ENCODE results near the gene NETO1.

Gene NETO1

GRCh38 chr18:72846736-72847533, 20.9 kb downstream of the NETO1 start:
- no peak for DNase-seq (ENCODE audit: low read depth)

DNA sequence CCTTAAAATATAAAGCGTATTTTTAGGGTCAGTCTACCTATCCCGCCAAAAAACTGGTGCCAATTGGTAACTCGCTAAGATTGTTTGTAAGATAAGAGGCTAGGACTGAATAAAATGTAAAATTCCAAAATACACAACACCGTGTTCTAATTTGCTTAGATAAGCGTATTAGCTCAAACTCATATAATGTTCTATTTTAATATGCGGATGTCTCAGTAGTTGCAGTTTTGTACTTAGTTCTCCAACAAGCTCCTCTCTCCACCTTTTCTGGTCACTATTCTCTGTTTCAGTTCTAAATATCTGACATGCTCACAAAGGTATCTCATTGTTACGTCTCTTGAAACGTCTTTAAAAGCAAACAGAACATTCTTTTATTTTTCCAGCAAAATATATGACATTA, 24.0 kb downstream of the NETO1 start:
- no peak for DNase-seq (ENCODE audit: low read depth)

- no peak for DNase-seq (ENCODE audit: low read depth)
Observed at GRCh38 chr18:72840109-72840508, 27.7 kb downstream of the NETO1 start.

GRCh38 chr18:72834731-72835130, 33.1 kb downstream of the NETO1 start:
- no peak for DNase-seq (ENCODE audit: low read depth)

DNA sequence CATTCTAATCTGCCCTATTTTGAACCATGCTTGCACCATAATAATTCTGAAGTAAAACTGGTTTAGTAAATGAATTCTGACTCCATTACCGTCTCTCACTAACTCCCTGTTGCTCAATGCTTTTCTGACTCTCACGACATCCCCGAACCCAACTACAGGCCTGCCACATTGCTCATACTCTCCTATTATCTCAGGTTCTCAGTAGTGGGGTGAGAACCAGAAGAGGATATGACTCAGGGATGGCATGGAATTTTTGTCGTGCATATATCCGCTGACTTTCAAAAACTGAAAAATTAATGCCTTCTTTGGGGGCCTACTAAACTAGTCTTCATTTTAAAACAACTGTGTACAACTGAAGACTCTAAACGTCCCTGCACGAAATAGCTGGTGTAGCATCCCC, 34.3 kb downstream of the NETO1 start:
- DNase-seq (ENCODE audit: low read depth), result no peak

DNA sequence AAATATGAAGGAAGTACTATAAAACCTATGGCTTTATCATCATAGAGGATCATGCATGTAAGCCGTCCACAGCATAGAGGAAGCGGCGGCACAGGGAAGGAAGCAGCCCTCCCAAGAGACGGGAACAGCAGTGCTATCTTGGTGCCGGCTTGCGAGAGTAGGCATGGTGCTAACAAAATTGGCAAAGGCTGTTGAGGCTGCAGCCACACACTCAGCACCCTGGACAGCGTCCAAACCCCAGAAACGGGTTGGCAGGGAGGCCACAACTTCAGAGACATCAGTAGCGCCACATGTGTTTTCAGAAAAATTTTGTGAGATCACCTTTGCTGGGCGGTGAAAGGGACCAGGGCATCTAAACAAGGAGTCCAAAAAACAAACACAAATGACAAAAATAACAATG, 37.7 kb downstream of the NETO1 start:
- no peak for DNase-seq (ENCODE audit: low read depth)

DNA sequence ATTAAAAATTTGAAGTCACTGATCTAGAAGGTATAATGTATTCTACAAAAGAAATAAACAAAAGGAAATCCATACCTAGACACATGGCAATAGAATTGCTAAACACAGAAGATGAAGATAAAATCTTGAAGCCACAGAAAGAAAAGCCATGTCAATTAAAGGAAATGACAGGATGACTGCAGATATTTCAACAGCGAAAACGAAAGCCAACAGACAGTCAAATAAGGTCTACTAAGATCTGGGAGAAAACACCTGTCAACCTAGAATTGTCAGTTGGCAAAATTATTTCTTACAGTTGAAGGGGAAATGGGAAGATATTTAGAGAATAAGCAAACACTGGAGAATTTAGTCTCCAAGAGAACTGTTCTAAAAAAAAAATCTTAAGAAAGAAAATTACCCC, 39.2 kb downstream of the NETO1 start:
- DNase-seq (ENCODE audit: low read depth), result no peak

DNA sequence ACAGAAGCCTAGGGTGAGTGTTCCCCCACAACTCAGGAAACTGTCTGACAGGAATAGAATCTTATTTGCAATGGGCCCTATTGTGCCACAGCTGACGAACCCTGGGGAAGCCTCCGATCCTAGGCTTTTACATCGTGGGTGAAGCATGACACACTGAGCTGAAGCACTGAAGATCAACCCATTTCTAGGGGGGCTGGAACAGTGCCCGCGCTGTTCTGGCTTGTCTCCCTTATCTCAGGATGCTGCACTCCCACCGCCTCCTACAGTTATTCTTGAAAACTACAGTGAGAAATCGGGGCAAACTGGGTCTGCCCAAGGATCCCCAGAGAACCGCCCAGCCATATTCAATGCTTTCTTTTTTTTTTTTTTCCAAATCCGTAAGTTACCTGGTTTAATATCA, 41.1 kb downstream of the NETO1 start:
- DNase-seq (ENCODE audit: low read depth), result no peak

- DNase-seq (ENCODE audit: low read depth), result no peak
Observed at GRCh38 chr18:72823345-72823744, 44.4 kb downstream of the NETO1 start.

DNA sequence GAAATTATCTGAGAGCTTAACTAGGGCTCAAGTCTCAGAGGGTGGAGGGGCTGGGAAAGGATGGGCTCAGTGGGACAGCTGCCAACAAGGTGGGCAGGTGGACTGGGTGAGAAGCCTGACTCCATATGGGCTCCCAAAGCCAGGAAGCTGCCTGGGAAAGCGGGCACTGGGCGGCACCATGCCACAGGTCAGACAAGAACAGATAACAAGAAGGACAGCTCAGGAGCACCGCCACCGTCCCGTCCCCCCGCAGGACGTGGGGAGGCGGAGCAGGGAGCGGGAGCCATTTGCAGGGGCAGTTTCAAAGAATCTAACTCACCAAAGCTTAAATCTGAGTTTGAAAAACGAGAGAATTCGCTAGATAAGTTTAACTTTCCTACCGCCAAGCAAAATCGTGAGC, 45.6 kb downstream of the NETO1 start:
- no peak for DNase-seq (ENCODE audit: low read depth)

GRCh38 chr18:72820571-72820970, 47.2 kb downstream of the NETO1 start:
- no peak for DNase-seq (ENCODE audit: low read depth)

- no peak for DNase-seq (ENCODE audit: low read depth)
Observed at GRCh38 chr18:72819050-72819449, 48.7 kb downstream of the NETO1 start.

GRCh38 chr18:72811047-72811446, 56.7 kb downstream of the NETO1 start:
- DNase-seq (ENCODE audit: low read depth), result no peak

DNA sequence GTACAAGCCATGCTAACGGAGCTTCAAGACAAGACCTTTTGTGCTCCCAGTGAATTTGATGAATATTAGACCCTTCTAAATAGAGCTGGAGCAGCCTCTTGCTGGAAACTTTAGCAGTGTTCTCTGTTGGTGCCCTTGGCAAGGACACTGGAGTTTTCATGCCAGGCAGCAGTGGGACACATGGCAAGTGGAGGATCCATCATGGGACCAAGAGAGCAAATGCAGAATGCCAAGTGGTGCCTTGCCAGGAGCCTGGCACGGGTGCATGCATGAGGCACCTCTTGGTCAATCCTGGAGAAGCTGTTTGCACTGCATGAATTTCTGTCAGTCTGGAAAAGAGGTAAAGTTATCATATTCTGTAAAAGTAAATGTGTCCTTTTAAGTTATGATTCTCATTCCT, 59.1 kb downstream of the NETO1 start:
- DNase-seq (ENCODE audit: low read depth), result no peak

- no peak for DNase-seq (ENCODE audit: low read depth)
Observed at GRCh38 chr18:72799106-72799505, 68.7 kb downstream of the NETO1 start.

GRCh38 chr18:72783530-72783929, 84.3 kb downstream of the NETO1 start:
- no peak for DNase-seq (ENCODE audit: low read depth)

DNA sequence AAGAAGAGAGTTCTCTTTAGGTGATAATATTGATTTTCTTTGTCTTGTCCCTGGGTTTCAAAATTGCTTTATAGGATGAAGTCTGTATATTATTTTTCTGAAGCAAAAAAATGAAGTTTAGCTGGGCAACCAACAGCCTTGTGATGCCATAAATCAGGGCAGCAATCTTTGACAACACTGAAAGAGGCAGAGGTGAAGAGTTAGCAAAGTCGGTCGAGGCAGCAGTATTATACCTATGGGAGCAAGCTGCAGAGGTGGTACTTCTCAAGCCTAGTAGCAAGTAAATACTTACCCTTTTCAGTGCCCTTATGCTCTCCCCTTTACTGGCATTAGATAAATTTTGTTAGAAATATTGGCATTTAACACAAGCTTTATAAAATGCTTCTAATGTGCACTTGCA, 92.9 kb downstream of the NETO1 start:
- DNase-seq (ENCODE audit: low read depth), result no peak

GRCh38 chr18:72772916-72773315, 94.9 kb downstream of the NETO1 start:
- DNase-seq (ENCODE audit: low read depth), result no peak

DNA sequence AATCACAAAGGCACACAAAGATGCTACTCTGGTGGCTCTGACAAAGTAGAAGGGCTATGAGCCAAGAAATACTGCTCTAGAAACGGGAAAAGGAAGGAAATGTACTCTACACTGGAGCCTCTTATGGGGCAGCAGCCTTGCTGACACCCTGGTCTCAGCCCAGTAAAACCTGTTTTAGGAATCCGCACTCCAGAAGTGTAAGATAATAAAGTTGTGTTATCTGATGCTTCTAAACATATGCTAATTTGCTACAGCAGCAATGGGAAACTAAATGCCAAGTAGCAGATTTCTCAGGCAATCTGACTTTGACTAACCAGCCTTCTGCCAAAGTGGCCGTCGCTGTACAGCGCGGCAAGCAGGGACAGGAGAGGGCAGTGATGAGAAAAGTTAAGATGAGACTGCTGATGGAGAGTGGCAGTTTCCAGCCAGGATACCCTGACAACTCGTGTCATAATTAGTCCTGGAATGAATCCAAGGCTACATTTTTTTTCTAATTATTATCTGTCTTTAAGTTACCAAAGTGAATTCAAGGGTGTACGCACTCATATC, 99.0 kb downstream of the NETO1 start:
- DNase-seq (ENCODE audit: low read depth), result no peak

- DNase-seq (ENCODE audit: low read depth), result no peak
Observed at GRCh38 chr18:72762515-72763122, 105.2 kb downstream of the NETO1 start.

DNA sequence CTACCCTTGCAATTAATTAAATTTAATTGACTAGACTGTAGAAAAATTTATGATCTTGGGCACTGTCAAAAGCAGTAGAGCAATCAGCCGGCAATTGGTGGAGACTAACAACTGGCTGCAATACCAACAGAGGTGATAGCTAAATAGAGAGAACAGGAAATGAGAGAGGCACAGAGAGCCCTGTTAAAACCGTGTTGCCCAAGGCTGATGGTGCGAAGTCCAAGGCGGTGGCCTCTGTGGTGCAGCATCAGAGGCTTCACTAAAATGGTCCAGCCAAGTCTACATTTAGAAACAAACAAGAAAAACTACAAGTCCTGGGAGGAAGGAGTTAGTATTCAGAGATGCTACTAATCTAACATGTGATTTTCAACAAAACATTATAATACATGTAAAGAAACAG, 115.6 kb downstream of the NETO1 start:
- no peak for DNase-seq (ENCODE audit: low read depth)

DNA sequence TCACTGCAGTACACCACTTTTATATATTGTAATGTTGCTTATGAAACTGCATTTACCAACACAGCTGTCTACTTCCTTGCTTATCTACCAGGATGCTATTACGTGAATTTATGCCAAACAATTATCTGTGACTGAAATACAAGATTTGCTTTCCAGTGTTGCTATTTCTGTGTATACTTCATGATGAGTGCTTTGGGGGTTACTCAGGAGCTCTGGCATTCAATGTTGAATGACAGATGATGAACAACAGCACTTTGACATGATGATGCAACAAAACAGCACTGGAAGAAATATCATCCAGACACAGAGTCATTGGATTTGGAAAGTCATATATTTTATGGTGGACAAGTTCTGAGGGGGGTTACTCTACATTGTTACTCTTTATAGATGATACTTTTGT, 125.8 kb downstream of the NETO1 start:
- no peak for DNase-seq (ENCODE audit: low read depth)

- no peak for DNase-seq (ENCODE audit: low read depth)
Observed at GRCh38 chr18:72738136-72738535, 129.7 kb downstream of the NETO1 start.

- no peak for DNase-seq (ENCODE audit: low read depth)
Observed at GRCh38 chr18:72727776-72728175, 140.0 kb downstream of the NETO1 start.

Measured in HS-27A (cell line).